NCI-H2196 treated with DMSO at 0.1 percent for 48 hours (cell line): ENCODE measurements around the gene PUS7L.
"Not testable (repeated sequence)": the region's sequence is repeated elsewhere in the genome, so short reads cannot be mapped to it uniquely, and the experiment has no call there.

Experiments used
- DNase-seq: peaks from one replicate; lab custom pipeline; 2025; ENCODE audit not compliant: unreplicated experiment; lab: John Stamatoyannopoulos, UW

Gene PUS7L

GRCh38 chr12:43750814-43751213 lies 7.8 kb downstream of the PUS7L start:
- DNase-seq: no peak

- DNase-seq: no peak
Observed at GRCh38 chr12:43749016-43749415, 9.6 kb downstream of the PUS7L start.

GRCh38 chr12:43744826-43745225 lies 13.8 kb downstream of the PUS7L start:
- DNase-seq: no peak

- no peak for DNase-seq
Observed at GRCh38 chr12:43742106-43742505, 16.5 kb downstream of the PUS7L start.

GRCh38 chr12:43740511-43741100 lies 18.0 kb downstream of the PUS7L start:
- no peak for DNase-seq

GRCh38 chr12:43737646-43738045 lies 20.9 kb downstream of the PUS7L start:
- DNase-seq: no peak

- no peak for DNase-seq
Observed at GRCh38 chr12:43736927-43737440, 21.6 kb downstream of the PUS7L start.

- DNase-seq: no peak
Observed at GRCh38 chr12:43733687-43734086, 24.9 kb downstream of the PUS7L start.

- DNase-seq: no peak
Observed at GRCh38 chr12:43730283-43730682, 28.3 kb downstream of the PUS7L start.

- DNase-seq: no peak
Observed at GRCh38 chr12:43728698-43729097, 29.9 kb downstream of the PUS7L start.

GRCh38 chr12:43728117-43728516 lies 30.5 kb downstream of the PUS7L start:
- DNase-seq: no peak

- no peak for DNase-seq
Observed at GRCh38 chr12:43723134-43723533, 35.5 kb downstream of the PUS7L start.

GRCh38 chr12:43722621-43723020 lies 36.0 kb downstream of the PUS7L start:
- DNase-seq: no peak

- no peak for DNase-seq
Observed at GRCh38 chr12:43711348-43711747, 47.2 kb downstream of the PUS7L start.

GRCh38 chr12:43703772-43704171 lies 54.8 kb downstream of the PUS7L start:
- DNase-seq: not testable (repeated sequence)

- not testable (repeated sequence) for DNase-seq
Observed at GRCh38 chr12:43701194-43701593, 57.4 kb downstream of the PUS7L start.

GRCh38 chr12:43696154-43696553 lies 62.4 kb downstream of the PUS7L start:
- DNase-seq: no peak

GRCh38 chr12:43694879-43695278 lies 63.7 kb downstream of the PUS7L start:
- DNase-seq: no peak

- DNase-seq: no peak
Observed at GRCh38 chr12:43692064-43692463, 66.5 kb downstream of the PUS7L start.

- DNase-seq: not testable (repeated sequence)
Observed at GRCh38 chr12:43685491-43685890, 73.1 kb downstream of the PUS7L start.

- DNase-seq: no peak
Observed at GRCh38 chr12:43676183-43676813, 82.3 kb downstream of the PUS7L start.

- DNase-seq: no peak
Observed at GRCh38 chr12:43675048-43675904, 83.3 kb downstream of the PUS7L start.
